Measurements from ENCODE around the gene CLCN3.

CLCN3 gene

GRCh38 chr4:169612871-169613859 is 7.2 kb upstream of the CLCN3 start:
- peak; percentile 71 to 85 for DNase-seq
- peak overlapping the region; percentile 79 to 98 for H3K4me3 ChIP-seq
- no peaks in the 10 kb centered on the region for H3K27me3 ChIP-seq
- peaks cover 0 to 22% (median 13%) of the 10 kb centered on the region in 4 donors for H3K4me1 ChIP-seq
- no peaks in the 10 kb centered on the region for H3K36me3 ChIP-seq
- TF ChIP-seq, protein P1, sequence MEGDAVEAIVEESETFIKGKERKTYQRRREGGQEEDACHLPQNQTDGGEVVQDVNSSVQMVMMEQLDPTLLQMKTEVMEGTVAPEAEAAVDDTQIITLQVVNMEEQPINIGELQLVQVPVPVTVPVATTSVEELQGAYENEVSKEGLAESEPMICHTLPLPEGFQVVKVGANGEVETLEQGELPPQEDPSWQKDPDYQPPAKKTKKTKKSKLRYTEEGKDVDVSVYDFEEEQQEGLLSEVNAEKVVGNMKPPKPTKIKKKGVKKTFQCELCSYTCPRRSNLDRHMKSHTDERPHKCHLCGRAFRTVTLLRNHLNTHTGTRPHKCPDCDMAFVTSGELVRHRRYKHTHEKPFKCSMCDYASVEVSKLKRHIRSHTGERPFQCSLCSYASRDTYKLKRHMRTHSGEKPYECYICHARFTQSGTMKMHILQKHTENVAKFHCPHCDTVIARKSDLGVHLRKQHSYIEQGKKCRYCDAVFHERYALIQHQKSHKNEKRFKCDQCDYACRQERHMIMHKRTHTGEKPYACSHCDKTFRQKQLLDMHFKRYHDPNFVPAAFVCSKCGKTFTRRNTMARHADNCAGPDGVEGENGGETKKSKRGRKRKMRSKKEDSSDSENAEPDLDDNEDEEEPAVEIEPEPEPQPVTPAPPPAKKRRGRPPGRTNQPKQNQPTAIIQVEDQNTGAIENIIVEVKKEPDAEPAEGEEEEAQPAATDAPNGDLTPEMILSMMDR (IDR thresholded peaks at IDR 0.05): peak; percentile 42 to 69
- intact Hi-C loops (cut with DNase I; ENCODE audit: low total_unique reads): loop anchor here (10.0 kb wide), 1 partner anchor 142 kb away; the partner anchor contains the start of gene HPF1
- no peaks in the 10 kb centered on the region for H3K9me3 ChIP-seq
- peak overlapping the region; percentile 92 to 98 for H3K27ac ChIP-seq

DNA sequence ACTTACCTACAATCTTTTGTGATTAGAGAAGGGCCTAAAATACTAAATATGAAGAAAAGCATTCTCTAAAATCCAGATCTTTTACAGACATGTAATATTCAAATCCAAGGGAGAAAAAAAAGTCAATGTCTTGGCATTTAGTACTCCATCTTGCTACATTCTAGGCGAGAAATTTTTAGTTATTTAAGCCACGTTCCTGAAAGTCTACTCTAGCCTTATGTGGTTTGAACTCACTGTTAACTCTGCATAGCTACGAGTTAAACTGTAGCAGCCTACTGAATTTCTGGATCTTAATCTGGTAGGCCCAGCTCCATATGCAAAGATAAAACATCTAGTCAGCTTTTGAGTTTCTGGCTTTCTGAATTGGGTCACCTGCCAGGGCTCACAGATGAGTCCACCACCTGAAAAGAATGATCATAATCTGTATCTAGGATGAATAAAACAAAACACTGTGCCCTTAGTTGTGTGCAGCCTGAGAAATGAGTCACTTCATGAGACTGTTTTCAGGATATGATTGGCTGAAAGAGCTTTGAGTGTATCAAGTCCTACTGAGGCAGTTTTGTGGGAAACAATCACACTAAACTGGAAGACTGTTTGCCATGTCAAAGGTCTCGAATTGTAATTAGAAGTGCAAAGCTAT is 4.8 kb upstream of the CLCN3 start:
- no peaks in the 10 kb centered on the region for H3K27me3 ChIP-seq
- no peak for DNase-seq
- H3K27ac ChIP-seq: no peak overlapping the region
- no peak overlapping the region for H3K4me3 ChIP-seq
- H3K36me3 ChIP-seq: no peaks in the 10 kb centered on the region
- H3K9me3 ChIP-seq: no peaks in the 10 kb centered on the region
- H3K4me1 ChIP-seq: peaks cover 0 to 14% (median 12%) of the 10 kb centered on the region in 4 donors
- intact Hi-C loops (cut with DNase I; ENCODE audit: low total_unique reads): loop anchor here (10.0 kb wide), 1 partner anchor 139 kb away; the partner anchor contains the start of gene HPF1
- TF ChIP-seq, protein P1 (IDR thresholded peaks at IDR 0.05): no peak

DNA sequence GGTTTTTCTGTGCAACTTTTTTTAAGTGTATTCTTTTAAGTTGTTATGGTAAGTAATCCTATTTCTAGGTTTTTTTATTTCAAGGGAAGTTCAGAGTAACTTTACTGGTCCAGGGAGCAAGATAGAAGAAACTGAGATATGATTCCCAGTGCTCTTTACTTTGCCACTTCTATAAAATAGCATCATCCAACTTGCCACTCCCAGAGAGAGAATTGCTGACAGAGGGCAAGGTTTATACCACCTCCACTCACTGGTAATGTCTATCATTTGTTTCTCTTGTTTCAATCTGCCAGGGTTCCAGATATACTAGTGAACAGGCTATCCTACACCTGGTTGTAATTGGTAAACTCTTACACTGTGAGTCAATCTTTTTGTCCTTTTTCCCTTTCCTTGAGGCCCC is 3.5 kb upstream of the CLCN3 start:
- Histone ChIP-seq H3K4me3 (no peak overlapping the region), H3K27me3 (no peaks in the 10 kb centered on the region), H3K9me3 (no peaks in the 10 kb centered on the region), H3K36me3 (no peaks in the 10 kb centered on the region), H3K4me1 (peaks cover 0 to 16% (median 11%) of the 10 kb centered on the region in 4 donors), H3K27ac (no peak overlapping the region)
- intact Hi-C loops (cut with DNase I; ENCODE audit: low total_unique reads): loop anchor here (10.0 kb wide), 1 partner anchor 138 kb away; the partner anchor contains the start of gene HPF1
- TF ChIP-seq, protein P1 (IDR thresholded peaks at IDR 0.05): no peak
- DNase-seq: no peak

- intact Hi-C loops (cut with DNase I; ENCODE audit: low total_unique reads): loop anchor here (10.0 kb wide), 1 partner anchor 137 kb away; the partner anchor contains the start of gene HPF1
- Histone ChIP-seq H3K27ac (no peak overlapping the region), H3K4me3 (no peak overlapping the region), H3K4me1 (peaks cover 0 to 20% (median 15%) of the 10 kb centered on the region in 4 donors), H3K36me3 (no peaks in the 10 kb centered on the region), H3K27me3 (no peaks in the 10 kb centered on the region), H3K9me3 (no peaks in the 10 kb centered on the region)
- DNase-seq: no peak
- TF ChIP-seq, protein P1 (IDR thresholded peaks at IDR 0.05): no peak
Measured at GRCh38 chr4:169617306-169617705, 3.1 kb upstream of the CLCN3 start.

DNA sequence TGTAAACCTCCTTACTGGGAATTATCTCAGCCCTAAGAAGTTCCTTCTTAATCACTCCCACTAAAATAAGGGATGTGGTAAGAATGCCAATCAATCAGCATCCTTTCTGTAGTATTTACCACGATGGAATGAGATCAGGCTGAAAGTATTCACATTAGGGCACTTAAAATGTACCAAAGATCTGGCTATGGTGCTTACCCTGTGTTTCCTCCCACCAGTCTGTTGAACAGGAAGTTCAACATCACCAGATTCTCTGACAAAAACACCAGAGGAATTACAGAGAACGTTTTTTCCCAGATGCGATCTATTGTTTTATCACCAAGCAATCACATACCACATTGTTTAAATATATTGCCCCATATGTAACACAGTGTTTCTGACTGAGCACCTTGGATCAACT is 2.1 kb upstream of the CLCN3 start:
- Histone ChIP-seq H3K4me3 (no peak overlapping the region), H3K36me3 (no peaks in the 10 kb centered on the region), H3K9me3 (no peaks in the 10 kb centered on the region), H3K27ac (no peak overlapping the region), H3K4me1 (peaks cover 0 to 25% (median 16%) of the 10 kb centered on the region in 4 donors), H3K27me3 (no peaks in the 10 kb centered on the region)
- intact Hi-C loops (cut with DNase I; ENCODE audit: low total_unique reads): loop anchor here (10.0 kb wide), 1 partner anchor 137 kb away; the partner anchor contains the start of gene HPF1
- TF ChIP-seq, protein P1 (IDR thresholded peaks at IDR 0.05): no peak
- DNase-seq: no peak

Measured in tibial artery (tissue), 4 donors.